ENCODE data around the gene RASGRF2.

RASGRF2 gene

GRCh38 chr5:81121273-81121672 is 161.1 kb downstream of the RASGRF2 start:
- no peak for TF ChIP-seq CTCF (IDR thresholded peaks at IDR 0.05)

DNA sequence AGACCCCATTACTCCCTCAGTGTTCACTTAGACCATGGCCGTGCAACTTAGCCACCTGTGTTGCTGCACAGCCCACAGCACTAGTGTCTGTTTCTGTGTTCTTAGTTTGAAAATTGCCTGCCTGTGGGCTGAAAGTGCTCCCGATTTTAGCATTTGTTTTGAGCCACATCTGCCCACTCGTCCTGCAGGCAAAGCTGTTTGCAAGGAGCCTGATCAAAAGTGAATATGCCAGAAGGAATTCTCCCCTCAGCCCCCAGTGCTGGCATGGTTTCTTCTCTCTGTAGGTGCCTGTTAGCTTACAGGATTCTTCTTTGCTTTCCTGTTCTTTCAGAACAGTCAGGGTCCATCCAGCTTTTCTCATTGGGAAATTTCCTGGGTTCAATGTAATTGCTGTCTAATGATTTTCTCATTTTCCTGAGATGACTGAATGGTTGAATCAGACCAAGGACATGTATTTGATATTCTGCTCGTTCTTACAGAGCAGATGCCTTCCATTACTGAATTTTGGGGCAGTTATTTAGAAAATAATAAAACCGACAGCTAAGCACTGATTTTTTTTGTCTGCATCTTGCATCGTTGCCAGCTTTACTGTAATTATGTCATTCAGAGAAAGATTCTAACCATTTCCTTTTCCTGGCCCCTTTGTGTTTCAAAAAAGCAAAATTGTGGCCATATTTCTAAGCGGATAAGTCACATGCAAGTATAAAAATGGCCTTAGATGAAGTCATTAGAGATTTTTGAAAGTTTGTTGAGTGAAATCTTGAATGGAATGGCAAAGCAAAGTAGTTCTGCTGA is 161.9 kb downstream of the RASGRF2 start:
- no peak for TF ChIP-seq CTCF (IDR thresholded peaks at IDR 0.05)

DNA sequence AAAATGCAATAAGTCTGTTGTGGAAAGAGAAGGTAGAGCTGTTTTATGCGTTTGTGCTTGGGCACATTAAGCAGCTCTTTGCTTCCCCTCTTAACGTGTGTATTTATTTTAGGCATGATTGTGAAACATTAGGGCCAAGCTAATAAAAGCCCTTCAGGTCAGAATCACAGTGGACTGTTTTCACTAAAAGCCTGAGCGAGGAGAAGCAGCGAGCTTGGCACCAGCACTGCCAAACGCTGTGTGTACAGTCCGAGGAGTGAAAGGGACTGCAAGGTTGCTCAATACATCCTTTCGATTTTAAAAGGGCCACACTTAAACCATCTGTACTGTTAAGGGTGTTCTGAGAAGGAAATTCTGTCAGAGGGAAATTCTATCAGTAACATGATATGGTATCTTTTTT is 165.8 kb downstream of the RASGRF2 start:
- TF ChIP-seq CTCF (IDR thresholded peaks at IDR 0.05): no peak

- TF ChIP-seq CTCF (IDR thresholded peaks at IDR 0.05): no peak
Measured at GRCh38 chr5:81128416-81128815, 168.3 kb downstream of the RASGRF2 start.

DNA sequence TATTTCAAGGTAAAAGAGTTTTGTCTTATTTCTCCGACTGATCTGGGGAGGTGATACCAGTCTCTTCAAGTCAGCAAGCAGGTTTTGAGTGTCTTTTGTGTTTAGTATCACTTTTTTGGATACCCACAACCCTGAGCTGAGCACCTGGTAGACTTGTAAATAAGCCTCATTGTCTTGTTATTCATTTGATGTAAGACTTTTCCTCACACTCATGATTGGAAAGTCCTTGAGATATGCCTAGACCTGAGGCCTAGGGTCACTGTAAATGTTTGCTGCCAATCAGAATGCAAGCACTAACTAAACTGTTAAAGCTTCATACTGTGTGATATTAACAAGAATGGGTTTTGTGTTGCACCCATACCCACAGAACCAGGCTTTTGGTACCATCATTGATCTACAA is 172.2 kb downstream of the RASGRF2 start:
- no peak for TF ChIP-seq CTCF (IDR thresholded peaks at IDR 0.05)

DNA sequence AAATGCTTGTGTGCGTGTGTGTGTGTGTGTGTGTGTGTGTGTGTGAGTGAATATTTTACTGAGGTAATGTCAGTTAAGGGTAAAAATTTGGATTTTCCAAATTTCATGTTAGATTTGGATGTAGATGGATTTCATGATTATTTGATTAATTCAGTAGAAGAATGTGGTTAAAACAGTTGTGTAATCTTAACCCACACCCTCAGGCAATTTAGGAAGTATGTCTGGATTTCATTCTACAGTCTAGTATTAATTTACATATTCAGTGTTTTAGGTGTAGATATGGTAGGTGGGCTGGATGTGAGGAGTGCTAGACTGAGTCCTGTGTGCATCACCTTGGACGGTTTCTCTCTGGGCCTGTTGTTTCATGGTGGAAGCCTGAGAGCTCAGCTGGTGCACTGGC is 173.9 kb downstream of the RASGRF2 start:
- no peak for TF ChIP-seq CTCF (IDR thresholded peaks at IDR 0.05)

- TF ChIP-seq CTCF (IDR thresholded peaks at IDR 0.05): no peak
Measured at GRCh38 chr5:81134566-81134965, 174.4 kb downstream of the RASGRF2 start.

- TF ChIP-seq CTCF (IDR thresholded peaks at IDR 0.05): no peak
Measured at GRCh38 chr5:81136557-81136956, 176.4 kb downstream of the RASGRF2 start.
